CD14-positive monocyte (primary cell): ENCODE results near the gene LAMP2. TPM values are rescaled to one million over a fixed set of nuclear protein-coding genes. Genes with fewer than 3 reads are reported as not detected.

ENCODE experiments used
- DNase-seq, 3 donors: peaks; one replicate each; pipeline ENCODE4 v3.0.0-alpha.2; 2011 to 2022
- H2AFZ ChIP-seq: 2 replicates; pipeline ENCODE4 v1.6.0; 2012; ENCODE audit warnings: mild to moderate bottlenecking, low read depth, low read length, inconsistent platforms; ENCODE audit not compliant: insufficient read depth, poor library complexity, severe bottlenecking
- H3K27ac ChIP-seq, 2 donors: 1 replicate in 1 of 2; 2 replicates in 1 of 2; pipeline ENCODE4 v1.5.1; 2012 to 2013; ENCODE audit warnings: low read length in 2 of 2, control low read depth in 1 of 2, inconsistent platforms in 1 of 2, low read depth in 1 of 2, mild to moderate bottlenecking in 1 of 2
- H3K27me3 ChIP-seq, 2 donors: one replicate each; pipeline versions ENCODE4 v1.6.0 to v1.6.1; 2011 to 2013; ENCODE audit warnings: low read length in 2 of 2; ENCODE audit not compliant: control insufficient read depth in 2 of 2, insufficient read depth in 2 of 2
- H3K36me3 ChIP-seq, 2 donors: replicated peaks in 1 of 2; 1 replicate in 1 of 2; 2 replicates in 1 of 2; pipeline versions ENCODE4 v1.5.1 to v1.6.1; 2012 to 2013; ENCODE audit warnings: low read length in 2 of 2, control low read depth in 1 of 2, inconsistent platforms in 1 of 2, mild to moderate bottlenecking in 1 of 2; ENCODE audit not compliant: insufficient read depth in 2 of 2, control insufficient read depth in 1 of 2
- H3K4me1 ChIP-seq, 2 donors: 1 replicate in 1 of 2; 2 replicates in 1 of 2; pipeline versions ENCODE4 v1.5.1 to v1.6.1; 2012 to 2013; ENCODE audit warnings: low read length in 2 of 2, control low read depth in 1 of 2, inconsistent platforms in 1 of 2, mild to moderate bottlenecking in 1 of 2, moderate library complexity in 1 of 2; ENCODE audit not compliant: insufficient read depth in 2 of 2, control insufficient read depth in 1 of 2
- H3K4me2 ChIP-seq: replicated peaks from 2 replicates; pipeline ENCODE3; 2012; ENCODE audit warnings: low read length, moderate library complexity, mild to moderate bottlenecking; ENCODE audit not compliant: poor library complexity, severe bottlenecking; ENCODE audit errors: extremely low read depth
- H3K4me3 ChIP-seq, 3 experiments: fragments of 200-600 bp in 1 of 3; sonication (generic) in 1 of 3; replicated peaks in 1 of 3; 1 replicate in 2 of 3; 2 replicates in 1 of 3; pipeline ENCODE4 v1.5.1; 2011 to 2013; ENCODE audit warnings: low read length in 3 of 3, mild to moderate bottlenecking in 3 of 3, control low read depth in 2 of 3, low read depth in 2 of 3, inconsistent platforms in 1 of 3, moderate library complexity in 1 of 3
- H3K79me2 ChIP-seq: 2 replicates; pipeline ENCODE4 v1.6.0; 2012; ENCODE audit warnings: mild to moderate bottlenecking, control low read depth, inconsistent platforms, low read length, moderate library complexity; ENCODE audit not compliant: insufficient read depth
- H3K9ac ChIP-seq: 2 replicates; pipeline ENCODE4 v1.6.0; 2017; ENCODE audit warnings: low read length, mild to moderate bottlenecking; ENCODE audit not compliant: insufficient read depth, poor library complexity, severe bottlenecking
- H3K9me3 ChIP-seq, 2 donors: replicated peaks in 1 of 2; 1 replicate in 1 of 2; 2 replicates in 1 of 2; pipeline versions ENCODE4 v1.5.1 to v1.6.1; 2012 to 2013; ENCODE audit warnings: low read length in 2 of 2, control low read depth in 1 of 2; ENCODE audit not compliant: control insufficient read depth in 1 of 2, insufficient read depth in 1 of 2
- H4K20me1 ChIP-seq: 2 replicates; pipeline ENCODE4 v1.6.0; 2012; ENCODE audit warnings: mild to moderate bottlenecking, low read length, control low read depth, moderate library complexity; ENCODE audit not compliant: insufficient read depth
- H3K27ac Mint-ChIP-seq, 7 donors: one replicate each; pipeline ENCODE4 v1.8.0; 2020; ENCODE audit warnings: mild to moderate bottlenecking in 7 of 7, mixed read lengths in 7 of 7, moderate library complexity in 6 of 7, inconsistent platforms in 2 of 7
- H3K27me3 Mint-ChIP-seq, 3 donors: one replicate each; pipeline ENCODE4 v1.8.0; 2021 to 2022; ENCODE audit warnings: low read depth in 3 of 3, mild to moderate bottlenecking in 3 of 3, mixed read lengths in 3 of 3, moderate library complexity in 3 of 3, inconsistent platforms in 1 of 3
- H3K36me3 Mint-ChIP-seq, 2 donors: one replicate each; pipeline ENCODE4 v1.8.0; 2020; ENCODE audit warnings: mixed read lengths in 2 of 2, inconsistent platforms in 1 of 2, mild to moderate bottlenecking in 1 of 2
- H3K4me1 Mint-ChIP-seq: one replicate; pipeline ENCODE4 v1.8.0; 2020; ENCODE audit warnings: mild to moderate bottlenecking, mixed read lengths
- H3K4me3 Mint-ChIP-seq, 2 donors: one replicate each; pipeline ENCODE4 v1.8.0; 2020; ENCODE audit warnings: mild to moderate bottlenecking in 2 of 2, mixed read lengths in 2 of 2, moderate library complexity in 1 of 2
- H3K9me3 Mint-ChIP-seq, 7 donors: one replicate each; pipeline ENCODE4 v1.8.0; 2020 to 2022; ENCODE audit warnings: mixed read lengths in 7 of 7, mild to moderate bottlenecking in 6 of 7, moderate library complexity in 6 of 7, inconsistent platforms in 2 of 7
- WGBS: methylation state at CpG from one replicate; pipeline ENCODE4 v1.1.5; 2013; ENCODE audit warnings: missing lambda C conversion rate; ENCODE audit not compliant: insufficient coverage; 5-methylcytosine and 5-hydroxymethylcytosine counted together
- intact Hi-C, 2 donors: fragments of 100-400 bp; cut with micrococcal nuclease; formaldehyde crosslinking; loops; one replicate each; pipeline versions ENCODE4 v1.15.0 to v1.15.1; 2023
- polyA plus RNA-seq, 3 donors: library from polyadenylated mRNA; depleted of rRNA in 1 of 3; unstranded in 2 of 3; stranded (reverse) in 1 of 3; fragments of 300-500 nt in 2 of 3; fragments of >200 nt in 1 of 3; fragmentation: Illumina TruSeq in 2 of 3; gene quantifications; 1 replicate in 2 of 3; 2 replicates in 1 of 3; pipeline ENCODE4 v1.2.3, GENCODE V29; 2012 to 2021
- TF ChIP-seq, protein P1 (sequence below): fragments of 200-600 bp; IDR thresholded peaks from one replicate; pipeline ENCODE4 v1.8.0; 2022; ENCODE audit warnings: antibody characterized with exemption, mild to moderate bottlenecking

Gene LAMP2
- polyA plus RNA-seq, 3 donors, result 75.8 to 381 (median 330) TPM

DNA sequence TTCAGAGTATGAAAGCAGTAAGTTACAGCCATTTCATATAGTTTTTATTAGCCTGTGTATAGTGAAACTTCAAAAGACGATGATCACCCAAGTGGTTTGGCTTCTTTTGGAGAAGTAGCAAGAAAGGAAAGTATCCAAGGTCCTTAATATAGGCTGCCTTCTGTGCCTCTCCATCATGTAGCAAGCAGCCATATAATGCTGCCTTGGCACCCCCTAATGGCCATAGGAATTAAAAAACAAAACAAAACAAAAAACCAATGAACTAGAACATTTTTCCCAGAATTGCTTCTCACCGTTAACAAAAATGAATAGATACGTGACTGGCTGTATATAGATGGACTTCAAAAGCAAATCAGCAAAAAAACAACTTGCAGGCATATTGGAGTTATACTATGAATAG is 18.9 kb downstream of the LAMP2 start:
- peaks cover 2% of the 10 kb centered on the region for H3K4me1 Mint-ChIP-seq
- no peak for DNase-seq
- intact Hi-C loops, result no loop called here

DNA sequence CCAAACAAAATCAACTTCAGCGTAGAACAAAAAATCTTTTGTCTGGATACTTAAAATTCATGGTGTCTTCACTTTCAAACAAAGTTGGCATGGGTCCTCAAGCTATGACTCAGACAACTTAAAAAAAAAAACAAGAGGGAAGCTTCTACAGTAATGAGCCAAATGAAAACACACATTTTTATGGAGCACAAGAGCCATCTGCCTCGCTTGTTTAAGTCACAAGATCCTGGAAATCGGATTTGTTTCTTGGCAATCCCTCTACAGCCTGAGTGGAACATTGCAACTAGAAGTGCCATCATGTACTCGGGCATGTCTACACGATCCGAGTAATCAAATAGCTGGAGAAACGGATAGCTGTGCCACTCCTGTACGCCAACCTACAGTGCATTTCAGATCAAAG is 22.6 kb downstream of the LAMP2 start:
- TF ChIP-seq, protein P1, sequence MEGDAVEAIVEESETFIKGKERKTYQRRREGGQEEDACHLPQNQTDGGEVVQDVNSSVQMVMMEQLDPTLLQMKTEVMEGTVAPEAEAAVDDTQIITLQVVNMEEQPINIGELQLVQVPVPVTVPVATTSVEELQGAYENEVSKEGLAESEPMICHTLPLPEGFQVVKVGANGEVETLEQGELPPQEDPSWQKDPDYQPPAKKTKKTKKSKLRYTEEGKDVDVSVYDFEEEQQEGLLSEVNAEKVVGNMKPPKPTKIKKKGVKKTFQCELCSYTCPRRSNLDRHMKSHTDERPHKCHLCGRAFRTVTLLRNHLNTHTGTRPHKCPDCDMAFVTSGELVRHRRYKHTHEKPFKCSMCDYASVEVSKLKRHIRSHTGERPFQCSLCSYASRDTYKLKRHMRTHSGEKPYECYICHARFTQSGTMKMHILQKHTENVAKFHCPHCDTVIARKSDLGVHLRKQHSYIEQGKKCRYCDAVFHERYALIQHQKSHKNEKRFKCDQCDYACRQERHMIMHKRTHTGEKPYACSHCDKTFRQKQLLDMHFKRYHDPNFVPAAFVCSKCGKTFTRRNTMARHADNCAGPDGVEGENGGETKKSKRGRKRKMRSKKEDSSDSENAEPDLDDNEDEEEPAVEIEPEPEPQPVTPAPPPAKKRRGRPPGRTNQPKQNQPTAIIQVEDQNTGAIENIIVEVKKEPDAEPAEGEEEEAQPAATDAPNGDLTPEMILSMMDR, result no peak
- no peaks in the 10 kb centered on the region for H3K4me1 ChIP-seq
- H3K27ac Mint-ChIP-seq, result peak overlapping the region in 2 of 7 donors; percentile 6 to 26
- intact Hi-C loops, result no loop called here
- peaks cover 60 to 76% of the 10 kb centered on the region in 2 donors for H3K36me3 Mint-ChIP-seq
- H3K4me3 Mint-ChIP-seq, result no peak overlapping the region
- H3K36me3 ChIP-seq, result peaks cover 67 to 88% of the 10 kb centered on the region in 2 donors
- no peak for DNase-seq
- H3K9ac ChIP-seq, result no peak overlapping the region
- H4K20me1 ChIP-seq, result peaks cover 45% of the 10 kb centered on the region
- peaks cover 10% of the 10 kb centered on the region for H3K79me2 ChIP-seq
- no peaks in the 10 kb centered on the region for H3K4me1 Mint-ChIP-seq
- no peaks in the 10 kb centered on the region for H3K9me3 ChIP-seq
- H3K4me2 ChIP-seq, result no peak overlapping the region
- peaks cover 0 to 3% (median 0%) of the 10 kb centered on the region in 7 donors for H3K9me3 Mint-ChIP-seq
- H3K27me3 Mint-ChIP-seq, result peaks cover 0 to 24% (median 2%) of the 10 kb centered on the region in 3 donors
- no peak overlapping the region for H2AFZ ChIP-seq
- 79% methylated on average over 2 of the region's 8 CpGs for WGBS
- no peak overlapping the region for H3K27ac ChIP-seq
- H3K27me3 ChIP-seq, result peaks cover 0 to 5% of the 10 kb centered on the region in 2 donors
- H3K4me3 ChIP-seq, result no peak overlapping the region

More for the DNA sequence above, 18.9 kb downstream of the LAMP2 start:
- H3K4me2 ChIP-seq, result no peak overlapping the region
- H3K36me3 ChIP-seq, result peaks cover 49 to 76% of the 10 kb centered on the region in 2 donors
- H3K27me3 ChIP-seq, result peaks cover 0 to 5% of the 10 kb centered on the region in 2 donors
- peak overlapping the region in 1 of 7 donors; percentile 80 for H3K27ac Mint-ChIP-seq
- no CpG with 5 or more reads among the region's 3 CpGs for WGBS
- H4K20me1 ChIP-seq, result peaks cover 42% of the 10 kb centered on the region
- H3K9me3 Mint-ChIP-seq, result no peaks in the 10 kb centered on the region
- H3K9me3 ChIP-seq, result no peaks in the 10 kb centered on the region
- TF ChIP-seq, protein P1, result peak; percentile 18
- H3K79me2 ChIP-seq, result peaks cover 36% of the 10 kb centered on the region
- no peak overlapping the region for H3K4me3 Mint-ChIP-seq
- peaks cover 0 to 20% (median 0%) of the 10 kb centered on the region in 3 donors for H3K27me3 Mint-ChIP-seq
- no peaks in the 10 kb centered on the region for H3K4me1 ChIP-seq
- no peak overlapping the region for H2AFZ ChIP-seq
- H3K4me3 ChIP-seq, result no peak overlapping the region
- H3K9ac ChIP-seq, result no peak overlapping the region
- H3K27ac ChIP-seq, result no peak overlapping the region
- peaks cover 44 to 59% of the 10 kb centered on the region in 2 donors for H3K36me3 Mint-ChIP-seq
